GM12801 (cell line): Measurements from ENCODE around the gene SOX15.

Source experiments
- TF ChIP-seq, protein P1 (sequence below): IDR thresholded peaks from one replicate; pipeline ENCODE4 v1.5.1; 2011; ENCODE audit warnings: control low read depth; ENCODE audit not compliant: insufficient read length; ENCODE audit errors: extremely low read depth

The SOX15 gene

DNA sequence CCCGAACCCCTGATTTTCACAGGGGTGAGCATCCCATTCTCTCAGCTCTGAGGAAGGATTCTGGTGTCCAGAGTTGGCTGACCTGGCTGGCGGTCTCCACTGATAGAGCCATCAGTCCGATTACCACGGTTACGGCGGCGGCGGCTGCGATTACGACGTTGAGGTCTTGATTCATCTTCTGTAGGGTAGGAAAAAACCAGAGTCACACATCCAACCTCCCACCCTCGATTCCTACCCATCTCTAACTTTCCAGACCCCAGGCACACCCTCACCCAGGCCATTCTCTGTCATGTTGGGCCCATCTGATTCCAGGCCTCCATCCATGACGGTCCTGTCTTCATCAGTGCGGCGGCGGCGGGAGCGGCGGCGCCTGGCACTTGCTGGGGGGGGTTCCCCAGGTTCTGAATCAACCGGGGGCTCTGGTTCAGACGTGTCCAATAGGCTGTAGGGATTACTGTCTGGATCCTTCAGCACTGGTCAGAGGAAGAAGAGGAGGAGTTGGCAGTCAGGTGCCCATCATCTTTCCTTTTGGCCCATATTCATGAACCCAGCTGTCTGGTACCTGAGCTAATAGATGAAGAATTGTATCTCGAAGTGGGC, 2.6 kb upstream of the SOX15 start:
- TF ChIP-seq, protein P1, sequence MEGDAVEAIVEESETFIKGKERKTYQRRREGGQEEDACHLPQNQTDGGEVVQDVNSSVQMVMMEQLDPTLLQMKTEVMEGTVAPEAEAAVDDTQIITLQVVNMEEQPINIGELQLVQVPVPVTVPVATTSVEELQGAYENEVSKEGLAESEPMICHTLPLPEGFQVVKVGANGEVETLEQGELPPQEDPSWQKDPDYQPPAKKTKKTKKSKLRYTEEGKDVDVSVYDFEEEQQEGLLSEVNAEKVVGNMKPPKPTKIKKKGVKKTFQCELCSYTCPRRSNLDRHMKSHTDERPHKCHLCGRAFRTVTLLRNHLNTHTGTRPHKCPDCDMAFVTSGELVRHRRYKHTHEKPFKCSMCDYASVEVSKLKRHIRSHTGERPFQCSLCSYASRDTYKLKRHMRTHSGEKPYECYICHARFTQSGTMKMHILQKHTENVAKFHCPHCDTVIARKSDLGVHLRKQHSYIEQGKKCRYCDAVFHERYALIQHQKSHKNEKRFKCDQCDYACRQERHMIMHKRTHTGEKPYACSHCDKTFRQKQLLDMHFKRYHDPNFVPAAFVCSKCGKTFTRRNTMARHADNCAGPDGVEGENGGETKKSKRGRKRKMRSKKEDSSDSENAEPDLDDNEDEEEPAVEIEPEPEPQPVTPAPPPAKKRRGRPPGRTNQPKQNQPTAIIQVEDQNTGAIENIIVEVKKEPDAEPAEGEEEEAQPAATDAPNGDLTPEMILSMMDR, result no peak

DNA sequence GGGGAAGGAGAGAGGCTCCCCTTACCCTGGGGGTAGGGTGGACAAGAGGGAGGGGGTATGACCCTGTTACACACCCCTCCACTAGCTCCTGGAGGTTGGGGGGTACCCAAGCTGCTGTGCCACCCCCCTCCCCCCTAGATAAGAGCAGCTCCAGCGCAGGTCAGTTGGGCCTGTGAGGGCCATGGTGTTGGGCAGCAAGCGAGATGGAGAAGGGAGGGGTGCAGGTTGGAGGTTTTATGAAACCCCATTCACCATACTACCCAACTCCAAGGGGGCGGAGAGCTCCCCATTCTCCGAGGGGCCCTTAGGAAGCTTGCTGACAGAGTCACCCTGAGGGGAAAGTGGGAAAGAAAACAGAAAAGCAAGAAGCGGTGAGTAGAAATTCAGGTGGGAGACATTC, 1.7 kb upstream of the SOX15 start:
- TF ChIP-seq, protein P1, result no peak

DNA sequence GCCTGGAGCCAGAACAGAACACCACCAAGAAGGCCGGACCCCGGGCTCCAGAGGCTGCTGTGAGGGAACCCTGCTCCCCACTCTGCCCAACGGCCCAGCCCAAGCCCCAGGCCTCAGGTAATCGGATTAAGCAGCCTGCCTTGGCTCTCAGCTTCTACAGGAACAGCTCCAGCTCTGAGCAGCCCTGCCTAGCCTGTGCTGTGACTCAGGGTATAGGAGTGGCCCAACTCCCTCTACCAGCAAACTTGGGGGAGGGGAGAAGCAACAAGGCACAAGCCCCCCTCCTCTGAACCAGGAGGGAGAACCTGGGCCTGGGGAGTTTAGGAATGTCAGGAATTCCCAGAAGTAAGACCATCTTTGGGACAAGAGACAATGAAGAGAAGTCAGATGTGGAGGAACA, 849 bp upstream of the SOX15 start:
- TF ChIP-seq, protein P1, result no peak

DNA sequence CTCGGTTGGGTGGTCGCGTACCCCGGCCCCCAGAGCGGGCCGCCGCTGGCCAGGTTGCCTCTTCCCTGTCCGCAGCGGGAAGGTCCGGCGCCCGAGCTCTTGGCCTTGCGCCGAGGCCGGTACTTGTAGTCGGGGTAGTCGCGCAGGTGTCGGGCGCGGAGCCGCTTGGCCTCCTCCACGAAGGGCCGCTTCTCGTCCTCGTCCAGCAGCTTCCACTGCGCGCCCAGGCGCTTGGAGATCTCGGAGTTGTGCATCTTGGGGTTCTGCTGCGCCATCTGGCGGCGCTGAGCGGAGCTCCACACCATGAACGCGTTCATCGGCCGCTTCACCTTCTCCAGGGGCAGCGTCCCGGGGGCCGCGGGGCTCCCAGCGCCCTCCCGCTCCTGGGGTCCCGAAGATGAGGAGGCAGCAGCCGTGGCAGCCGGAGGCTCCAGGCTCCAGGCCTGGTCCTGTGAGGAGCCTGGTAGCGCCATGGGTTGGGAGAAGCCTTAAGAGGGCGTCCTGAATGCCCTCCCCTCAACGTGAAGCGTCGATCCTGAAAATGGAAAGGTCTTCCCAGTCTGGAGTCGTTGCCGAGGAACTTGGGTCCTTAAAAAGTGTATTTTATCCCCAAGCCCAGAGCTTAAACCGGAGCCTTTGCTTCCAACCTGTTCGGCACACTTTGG, 558 bp downstream of the SOX15 start:
- TF ChIP-seq, protein P1, result no peak

DNA sequence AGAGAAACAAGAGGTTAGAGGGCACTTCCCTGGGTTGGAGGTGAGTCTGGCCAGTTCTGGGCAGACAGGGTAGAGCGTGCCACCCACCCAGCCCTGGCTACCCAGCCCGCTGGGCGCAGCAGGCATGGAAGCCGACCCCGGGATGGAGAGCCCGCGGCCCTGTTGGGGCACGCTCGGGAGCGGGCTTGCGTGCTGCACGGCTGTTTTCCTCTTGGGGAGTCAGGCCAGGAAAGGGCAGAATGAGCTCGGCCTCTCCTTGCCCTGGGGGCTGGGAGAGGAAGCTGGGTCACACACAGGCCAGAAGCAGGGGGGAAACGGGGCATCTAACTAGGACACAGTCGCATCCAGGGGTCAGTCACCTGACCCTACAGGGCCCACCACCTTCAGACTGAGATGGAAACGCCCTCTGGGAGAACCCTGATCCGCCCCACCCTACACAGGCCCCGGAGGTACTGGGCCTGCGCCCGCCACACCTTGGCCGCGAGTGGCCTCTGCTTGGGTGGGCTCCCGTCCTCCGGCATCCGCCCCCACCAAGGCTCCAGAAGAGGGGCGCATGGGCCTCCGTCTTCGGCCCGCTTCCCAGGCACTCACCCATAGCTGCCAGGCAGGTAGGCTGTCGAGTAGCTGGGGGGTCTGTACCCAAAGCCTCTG, 1.2 kb downstream of the SOX15 start:
- TF ChIP-seq, protein P1, result no peak

DNA sequence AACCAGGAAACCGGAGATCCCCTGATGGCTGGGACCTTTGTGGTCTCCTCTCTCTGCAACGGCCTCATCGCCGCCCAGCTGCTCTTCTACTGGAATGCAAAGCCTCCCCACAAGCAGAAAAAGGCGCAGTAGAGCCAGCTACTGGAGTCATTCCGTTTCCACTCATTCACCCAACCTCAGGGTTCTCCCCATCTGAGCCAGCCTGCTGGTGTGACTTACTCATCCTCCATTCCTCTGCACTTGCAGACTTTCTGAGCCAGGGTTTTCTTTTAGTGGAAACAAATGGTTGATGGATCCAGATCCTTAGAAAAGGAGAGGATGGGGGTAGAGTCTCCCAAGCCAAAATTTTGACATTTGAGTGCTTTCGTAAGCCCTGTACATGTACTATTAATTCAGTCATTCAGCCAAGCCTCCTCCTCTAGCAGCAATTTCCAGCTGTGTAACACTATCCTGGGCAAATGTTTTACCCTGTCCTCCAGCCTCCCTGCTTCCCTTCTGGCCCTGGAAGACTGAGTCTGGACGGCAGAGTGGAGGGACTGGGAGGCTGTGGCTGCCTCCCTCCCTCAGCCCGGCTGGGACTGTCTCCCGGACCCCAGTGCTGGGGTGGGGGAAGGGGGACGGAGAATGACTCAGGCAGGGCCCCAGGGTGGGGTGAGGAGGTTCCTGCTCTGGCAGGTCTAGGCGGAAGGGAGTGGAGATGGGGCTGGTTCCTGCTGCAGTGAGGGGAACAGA, 2.3 kb downstream of the SOX15 start:
- TF ChIP-seq, protein P1, result no peak
